ENCODE data around the gene SULT1E1. TPM values are rescaled to one million over a fixed set of nuclear protein-coding genes. Genes with fewer than 3 reads are reported as not detected.

SULT1E1 gene
- total and polyA plus RNA-seq, 2 of the 8 experiments (the other 6 are each of a cell fraction or from before 2014, with no cell fraction given), result not detected

DNA sequence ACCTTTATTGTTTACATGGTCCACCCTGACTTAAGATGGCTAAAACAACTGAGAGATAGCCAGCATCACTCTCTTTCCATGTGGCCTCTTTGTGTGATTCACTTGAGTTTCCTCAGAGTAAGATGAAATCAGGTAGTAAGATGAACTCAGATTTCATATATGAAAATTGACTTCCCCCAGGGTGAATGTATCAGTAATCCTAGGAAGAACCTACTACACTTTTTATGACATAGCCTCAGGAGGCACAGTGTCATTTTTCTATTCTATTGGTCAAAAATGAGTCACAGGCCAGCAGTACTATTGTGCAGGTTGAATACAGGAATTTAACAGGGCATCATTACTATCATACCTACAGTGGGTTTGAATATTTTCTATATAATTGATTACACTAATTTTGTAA is 14.6 kb upstream of the SULT1E1 start (continued):
- TF ChIP-seq SRF (IDR thresholded peaks at IDR 0.05; ENCODE audit: low read depth, low read length) (no peak), PHF8 (conservative IDR thresholded peaks at IDR 0.05; ENCODE audit: low read depth, low read length) (no peak)
